Panc1 (cell line): ENCODE data around the gene CCDC86. TPM values are rescaled to one million over a fixed set of nuclear protein-coding genes. Genes with fewer than 3 reads are reported as not detected.
A peak's percentile ranks its signal among the peaks of the same experiment; 100 is the strongest.

ENCODE experiments used
- ATAC-seq: fragments of 200-7000 bp; cut with Tn5 transposase; 2 replicates; pipeline ENCODE4 v1.9.1; 2020; ENCODE audit warnings: mild to moderate bottlenecking, moderate library complexity
- BruUV-seq: library from RNA; stranded (reverse); fragments of 400-500 nt; replicated peaks from 2 replicates; lab custom pipeline; 2021; lab: Mats Ljungman, UMichigan
- CTCF ChIA-PET: fragments of 300-600 bp; sonication (Branson Sonifier 250); formaldehyde crosslinking; loops from one replicate; lab custom pipeline; 2022; ENCODE audit warnings: antibody characterized with exemption; lab: Charles Lee
- POLR2A ChIA-PET: fragments of 300-600 bp; sonication (Branson Sonifier 250); formaldehyde crosslinking; loops from one replicate; lab custom pipeline; 2022; ENCODE audit warnings: antibody characterized with exemption; lab: Charles Lee
- DNase-seq: peaks from one replicate; pipeline ENCODE4 v3.0.0-alpha.2; 2010; ENCODE audit warnings: low read depth, low spot score
- H3K27ac ChIP-seq: 2 replicates; pipeline ENCODE4 v1.5.1; 2011; ENCODE audit warnings: mild to moderate bottlenecking, low read length, inconsistent platforms
- H3K27me3 ChIP-seq: fragments of 200-500 bp; sonication (Bioruptor generic); 2 replicates; pipeline ENCODE4 v1.6.0; 2014; ENCODE audit warnings: low read length, inconsistent platforms; ENCODE audit not compliant: control insufficient read depth, insufficient read depth
- H3K36me3 ChIP-seq: fragments of 200-500 bp; sonication (Bioruptor generic); 2 replicates; pipeline ENCODE4 v1.5.1; 2014; ENCODE audit warnings: inconsistent platforms, mild to moderate bottlenecking, low read length, moderate library complexity; ENCODE audit not compliant: control insufficient read depth, insufficient read depth
- H3K4me1 ChIP-seq: 2 replicates; pipeline ENCODE4 v1.5.1; 2011; ENCODE audit warnings: inconsistent platforms, mild to moderate bottlenecking, low read length, moderate library complexity; ENCODE audit not compliant: control insufficient read depth, insufficient read depth
- H3K4me3 ChIP-seq, 2 experiments: 2 replicates each; pipeline ENCODE4 v1.5.1; 2011 to 2012; ENCODE audit warnings: low read depth in 2 of 2, low read length in 2 of 2, mild to moderate bottlenecking in 2 of 2, inconsistent platforms in 1 of 2, moderate library complexity in 1 of 2
- H3K9me3 ChIP-seq: fragments of 200-500 bp; sonication (Bioruptor generic); 2 replicates; pipeline ENCODE4 v1.5.1; 2014; ENCODE audit warnings: low read depth, mild to moderate bottlenecking, inconsistent platforms, low read length, moderate library complexity; ENCODE audit not compliant: control insufficient read depth, insufficient read depth
- CTCF ChIP-seq: fragments of 450-650 bp; IDR thresholded peaks from 2 replicates; pipeline ENCODE4 v1.5.1; 2017; ENCODE audit warnings: mild to moderate bottlenecking
- POLR2AphosphoS5 ChIP-seq: IDR thresholded peaks from 2 replicates; pipeline ENCODE4 v1.6.1; 2012; ENCODE audit warnings: mild to moderate bottlenecking, low read depth, low read length, moderate library complexity
- REST ChIP-seq, 2 experiments: IDR thresholded peaks; 2 replicates each; pipeline ENCODE4 v1.6.1; 2011 to 2012; ENCODE audit warnings: low read depth in 2 of 2, control low read depth in 1 of 2, low read length in 1 of 2, mild to moderate bottlenecking in 1 of 2, moderate library complexity in 1 of 2; ENCODE audit not compliant: insufficient read depth in 1 of 2
- SIN3A ChIP-seq: IDR thresholded peaks from 2 replicates; pipeline ENCODE4 v1.6.1; 2012; ENCODE audit warnings: low read depth, mild to moderate bottlenecking, low read length, moderate library complexity, borderline replicate concordance; ENCODE audit not compliant: insufficient read depth
- TCF7L2 ChIP-seq: IDR thresholded peaks from 2 replicates; pipeline ENCODE4 v1.6.1; 2011; ENCODE audit warnings: mild to moderate bottlenecking, low read depth, low read length, inconsistent platforms
- in situ Hi-C: cut with HindIII; loops from 2 replicates; pipeline ENCODE4 v1.10.0; 2016; ENCODE audit warnings: low sequenced_read_pairs, low pct_unique_long_range_greater_than_20kb
- intact Hi-C: fragments of 100-400 bp; cut with micrococcal nuclease; formaldehyde crosslinking; loops from one replicate; pipeline ENCODE4 v1.10.0; 2022; ENCODE audit not compliant: unreplicated experiment
- total RNA-seq: library from RNA; stranded (reverse); gene quantifications from one replicate; pipeline ENCODE4 v1.2.1, GENCODE V29; 2021; ENCODE audit not compliant: unreplicated experiment

Gene CCDC86
- total RNA-seq, 1 experiment from 2014 or later, result 70.2 TPM

- no peaks in the 10 kb centered on the region for H3K9me3 ChIP-seq
- no peak overlapping the region for H3K27ac ChIP-seq
- DNase-seq (no peak), ATAC-seq (no peak)
- no peak overlapping the region for H3K4me3 ChIP-seq
- ChIA-PET POLR2A (interaction anchor here (0.6 kb wide), 1 partner anchor 1776 kb away, joined by 5 read pairs; no protein-coding TSS in a partner anchor), CTCF (no interaction called here)
- H3K4me1 ChIP-seq, result no peaks in the 10 kb centered on the region
- no TSS peak for BruUV-seq
- no peaks in the 10 kb centered on the region for H3K27me3 ChIP-seq
- intact Hi-C loops, result no loop called here
- H3K36me3 ChIP-seq, result no peaks in the 10 kb centered on the region
- in situ Hi-C loops, result no loop called here
- TF ChIP-seq SIN3A, result no peak
- no peak for TF ChIP-seq TCF7L2
- TF ChIP-seq REST (IDR thresholded peaks at IDR 0.05; ENCODE audit: insufficient read depth in 1 of 2, low read depth in 2 of 2, low read length in 1 of 2), result no peak
- TF ChIP-seq CTCF, result no peak
- no peak for TF ChIP-seq POLR2AphosphoS5
Observed at GRCh38 chr11:60880643-60881282, 38.9 kb downstream of the CCDC86 start.

GRCh38 chr11:60887556-60887955, 45.6 kb downstream of the CCDC86 start:
- H3K36me3 ChIP-seq, result no peaks in the 10 kb centered on the region
- TF ChIP-seq CTCF (peak; percentile 79), SIN3A (no peak)
- H3K4me3 ChIP-seq, result no peak overlapping the region
- no peaks in the 10 kb centered on the region for H3K4me1 ChIP-seq
- no peaks in the 10 kb centered on the region for H3K9me3 ChIP-seq
- no peaks in the 10 kb centered on the region for H3K27me3 ChIP-seq
- ChIA-PET POLR2A (interaction anchor here (0.5 kb wide), 1 partner anchor 485 kb away, joined by 7 read pairs; no protein-coding TSS in a partner anchor), CTCF (interaction anchor here (0.6 to 1.9 kb wide), 8 partner anchors 12 to 125 kb away, joined by 3 to 41 read pairs (median 6); partner anchors contain the start of gene PTGDR2)
- ATAC-seq, result peak; percentile 95
- no peak for DNase-seq
- in situ Hi-C loops (no loop called here), intact Hi-C loops (loop anchor here (1.0 to 5.0 kb wide), 2 partner anchors 56 to 110 kb away; no protein-coding TSS in a partner anchor)
- no peak overlapping the region for H3K27ac ChIP-seq
- no TSS peak for BruUV-seq
